Measurements from ENCODE around the gene SOX6.

The SOX6 gene

GRCh38 chr11:16217631-16218030, 138.7 kb downstream of the SOX6 start:
- TF ChIP-seq, protein P1, sequence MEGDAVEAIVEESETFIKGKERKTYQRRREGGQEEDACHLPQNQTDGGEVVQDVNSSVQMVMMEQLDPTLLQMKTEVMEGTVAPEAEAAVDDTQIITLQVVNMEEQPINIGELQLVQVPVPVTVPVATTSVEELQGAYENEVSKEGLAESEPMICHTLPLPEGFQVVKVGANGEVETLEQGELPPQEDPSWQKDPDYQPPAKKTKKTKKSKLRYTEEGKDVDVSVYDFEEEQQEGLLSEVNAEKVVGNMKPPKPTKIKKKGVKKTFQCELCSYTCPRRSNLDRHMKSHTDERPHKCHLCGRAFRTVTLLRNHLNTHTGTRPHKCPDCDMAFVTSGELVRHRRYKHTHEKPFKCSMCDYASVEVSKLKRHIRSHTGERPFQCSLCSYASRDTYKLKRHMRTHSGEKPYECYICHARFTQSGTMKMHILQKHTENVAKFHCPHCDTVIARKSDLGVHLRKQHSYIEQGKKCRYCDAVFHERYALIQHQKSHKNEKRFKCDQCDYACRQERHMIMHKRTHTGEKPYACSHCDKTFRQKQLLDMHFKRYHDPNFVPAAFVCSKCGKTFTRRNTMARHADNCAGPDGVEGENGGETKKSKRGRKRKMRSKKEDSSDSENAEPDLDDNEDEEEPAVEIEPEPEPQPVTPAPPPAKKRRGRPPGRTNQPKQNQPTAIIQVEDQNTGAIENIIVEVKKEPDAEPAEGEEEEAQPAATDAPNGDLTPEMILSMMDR (conservative IDR thresholded peaks at IDR 0.05) = no peak
- H3K27ac ChIP-seq = no peak overlapping the region

DNA sequence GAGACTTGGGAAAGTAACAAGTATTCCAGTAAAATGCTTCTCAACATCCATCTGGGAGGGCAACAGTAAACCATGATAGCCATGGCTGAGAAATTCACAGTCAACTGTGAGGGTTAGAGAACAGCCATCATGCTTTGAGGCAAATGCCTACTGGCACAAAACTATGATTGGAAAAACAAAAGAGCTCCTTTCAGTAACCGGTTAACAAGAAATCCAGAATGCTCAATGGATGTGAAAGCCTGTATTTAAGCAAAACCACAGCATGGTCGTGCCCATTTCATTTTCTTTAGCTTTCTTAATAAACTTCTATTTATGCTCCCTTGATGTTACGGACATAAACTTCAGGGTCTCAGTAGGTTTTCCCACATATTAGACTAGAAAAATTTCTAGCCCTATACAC, 139.5 kb downstream of the SOX6 start:
- no peak overlapping the region for H3K27ac ChIP-seq
- TF ChIP-seq, protein P1 (conservative IDR thresholded peaks at IDR 0.05) = no peak

- TF ChIP-seq, protein P1 (conservative IDR thresholded peaks at IDR 0.05) = no peak
- no peak overlapping the region for H3K27ac ChIP-seq
Observed at GRCh38 chr11:16215352-16215751, 141.0 kb downstream of the SOX6 start.

- TF ChIP-seq, protein P1 (conservative IDR thresholded peaks at IDR 0.05) = no peak
- no peak overlapping the region for H3K27ac ChIP-seq
Observed at GRCh38 chr11:16211407-16211806, 144.9 kb downstream of the SOX6 start.

DNA sequence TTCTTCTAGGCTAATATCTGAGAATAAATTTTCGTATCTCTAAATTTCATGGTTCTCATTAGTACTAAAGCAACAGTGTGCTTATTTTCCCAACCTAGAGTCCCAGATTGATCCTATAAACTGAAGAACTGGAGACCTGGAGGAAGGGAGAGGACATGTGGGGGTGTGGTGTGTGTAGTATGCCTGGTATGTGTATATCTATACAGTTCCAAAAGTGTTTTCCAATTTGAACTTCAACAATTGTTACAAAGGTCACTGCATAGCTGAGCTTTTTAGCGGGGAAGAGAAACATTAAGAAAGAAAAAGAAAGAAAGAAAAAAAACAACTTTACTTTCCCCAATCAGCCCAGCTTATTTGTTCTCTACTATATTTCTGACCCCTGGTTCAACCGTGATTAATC, 152.1 kb downstream of the SOX6 start:
- no peak overlapping the region for H3K27ac ChIP-seq
- TF ChIP-seq, protein P1 (conservative IDR thresholded peaks at IDR 0.05) = no peak

GRCh38 chr11:16195651-16196050, 160.7 kb downstream of the SOX6 start:
- TF ChIP-seq, protein P1 (conservative IDR thresholded peaks at IDR 0.05) = no peak
- H3K27ac ChIP-seq = no peak overlapping the region

- H3K27ac ChIP-seq = no peak overlapping the region
- TF ChIP-seq, protein P1 (conservative IDR thresholded peaks at IDR 0.05) = no peak
Observed at GRCh38 chr11:16194566-16194965, 161.8 kb downstream of the SOX6 start.
